GM12875 (cell line): ENCODE results near the gene PHOSPHO1.

Experiments
- H3K4me3 ChIP-seq: one replicate; pipeline ENCODE4 v1.5.1; 2011; ENCODE audit warnings: low read depth, low read length, control low read depth
- CTCF ChIP-seq: IDR thresholded peaks from 2 replicates; pipeline ENCODE4 v1.5.1; 2011; ENCODE audit warnings: low read depth, mild to moderate bottlenecking, control low read depth, inconsistent platforms, low read length, moderate library complexity, borderline replicate concordance; ENCODE audit not compliant: insufficient read depth

PHOSPHO1 gene

GRCh38 chr17:49255125-49255524 lies 24.5 kb upstream of the PHOSPHO1 start:
- no peak for TF ChIP-seq CTCF
- H3K4me3 ChIP-seq, result no peak overlapping the region

- TF ChIP-seq CTCF, result no peak
- no peak overlapping the region for H3K4me3 ChIP-seq
Observed at GRCh38 chr17:49254066-49254465, 23.5 kb upstream of the PHOSPHO1 start.

GRCh38 chr17:49252148-49252695 lies 21.6 kb upstream of the PHOSPHO1 start:
- no peak for TF ChIP-seq CTCF
- no peak overlapping the region for H3K4me3 ChIP-seq

- TF ChIP-seq CTCF, result no peak
- no peak overlapping the region for H3K4me3 ChIP-seq
Observed at GRCh38 chr17:49249890-49250522, 19.4 kb upstream of the PHOSPHO1 start.

DNA sequence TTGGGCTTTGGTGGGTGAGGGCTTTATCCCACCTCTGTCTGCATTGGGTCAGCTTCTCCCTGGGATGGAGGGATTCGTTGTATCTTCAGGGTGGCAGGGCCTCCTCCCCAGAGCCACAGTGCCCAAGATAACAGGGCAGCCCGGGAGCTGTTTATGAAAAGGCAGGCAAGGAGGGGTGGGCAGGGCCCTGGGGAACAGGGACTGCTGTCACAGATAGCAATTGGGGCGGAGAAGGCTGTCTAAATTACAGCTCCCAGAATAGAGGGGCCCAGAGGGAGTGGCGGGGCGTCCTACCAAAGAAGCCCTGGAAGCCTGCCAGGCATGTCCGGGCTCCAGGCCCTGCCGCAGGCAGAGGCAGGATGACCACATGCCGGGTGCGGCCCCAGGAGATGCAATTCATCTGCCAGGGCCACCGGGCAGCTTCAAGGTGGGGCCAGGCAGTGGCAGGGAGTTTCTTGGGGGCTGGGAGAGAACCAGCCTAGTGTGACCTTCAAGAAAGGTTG lies 18.8 kb upstream of the PHOSPHO1 start:
- no peak for TF ChIP-seq CTCF
- no peak overlapping the region for H3K4me3 ChIP-seq

DNA sequence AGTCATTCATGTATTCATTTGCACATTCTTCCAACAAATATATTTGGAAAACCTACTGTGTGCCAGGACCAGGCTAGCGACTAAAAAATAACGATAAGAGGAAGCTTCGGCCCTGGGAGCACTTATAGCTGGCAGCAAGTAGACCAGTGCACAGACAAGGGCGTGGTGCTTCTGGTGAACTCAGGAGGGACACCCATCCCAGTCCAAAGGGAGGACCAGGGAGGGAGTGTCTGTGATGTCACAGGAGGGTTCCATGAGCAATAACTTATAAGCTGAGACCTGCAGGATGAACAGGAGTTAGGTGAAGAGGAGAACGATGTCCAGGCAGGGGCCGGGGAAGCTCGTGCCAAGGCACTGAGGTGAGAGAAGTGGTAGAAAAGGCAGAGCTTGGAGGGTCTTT lies 17.4 kb upstream of the PHOSPHO1 start:
- no peak overlapping the region for H3K4me3 ChIP-seq
- TF ChIP-seq CTCF, result no peak

GRCh38 chr17:49244839-49245238 lies 14.3 kb upstream of the PHOSPHO1 start:
- TF ChIP-seq CTCF, result no peak
- H3K4me3 ChIP-seq, result no peak overlapping the region
